Endothelial cell (in vitro differentiated cells): ENCODE measurements around the gene PRSS22. TPM values are rescaled to one million over a fixed set of nuclear protein-coding genes. Genes with fewer than 3 reads are reported as not detected.
A peak's percentile ranks its signal among the peaks of the same experiment; 100 is the strongest.

ENCODE experiments used
- DNase-seq: peaks from one replicate; pipeline ENCODE4 v3.0.0; 2021; ENCODE audit warnings: low spot score
- H3K27ac Mint-ChIP-seq: one replicate; pipeline ENCODE4 v1.8.0; 2021; ENCODE audit warnings: mixed read lengths, inconsistent platforms; ENCODE audit not compliant: unreplicated experiment
- H3K27me3 Mint-ChIP-seq: one replicate; pipeline ENCODE4 v1.8.0; 2021; ENCODE audit warnings: mild to moderate bottlenecking, moderate library complexity, mixed read lengths, inconsistent platforms; ENCODE audit not compliant: unreplicated experiment
- H3K36me3 Mint-ChIP-seq: one replicate; pipeline ENCODE4 v1.8.0; 2021; ENCODE audit warnings: mild to moderate bottlenecking, low read depth, mixed read lengths, inconsistent platforms; ENCODE audit not compliant: unreplicated experiment
- H3K4me1 Mint-ChIP-seq: one replicate; pipeline ENCODE4 v1.8.0; 2021; ENCODE audit warnings: mild to moderate bottlenecking, mixed read lengths, inconsistent platforms; ENCODE audit not compliant: unreplicated experiment
- H3K4me3 Mint-ChIP-seq: one replicate; pipeline ENCODE4 v1.8.0; 2021; ENCODE audit warnings: mild to moderate bottlenecking, mixed read lengths, inconsistent platforms; ENCODE audit not compliant: unreplicated experiment
- H3K9me3 Mint-ChIP-seq: one replicate; pipeline ENCODE4 v1.8.0; 2021; ENCODE audit warnings: mixed read lengths, inconsistent platforms; ENCODE audit not compliant: unreplicated experiment
- CTCF ChIP-seq: fragments of 200-600 bp; sonication (generic); IDR thresholded peaks from one replicate; pipeline ENCODE4 v1.5.0; 2021; ENCODE audit warnings: antibody characterized with exemption; ENCODE audit not compliant: unreplicated experiment
- total RNA-seq: library from RNA; stranded (reverse); fragmentation: NEBNext Ultra II Directional; extraction: Animal tissue kit (Norgen Biotek cat#: 25700); gene quantifications from one replicate; pipeline ENCODE4 v1.2.1, GENCODE V29; 2021; ENCODE audit not compliant: unreplicated experiment

PRSS22 gene
- total RNA-seq, 1 donor from 2014 or later = 0.59 TPM

- DNase-seq = no peak
- Mint-ChIP-seq H3K4me1 (peaks cover 3% of the 10 kb centered on the region), H3K27ac (no peak overlapping the region), H3K9me3 (no peaks in the 10 kb centered on the region), H3K27me3 (peaks cover 2% of the 10 kb centered on the region), H3K4me3 (no peak overlapping the region), H3K36me3 (no peaks in the 10 kb centered on the region)
- no peak for TF ChIP-seq CTCF
Observed at GRCh38 chr16:2845116-2845515, 12.9 kb downstream of the PRSS22 start.

DNA sequence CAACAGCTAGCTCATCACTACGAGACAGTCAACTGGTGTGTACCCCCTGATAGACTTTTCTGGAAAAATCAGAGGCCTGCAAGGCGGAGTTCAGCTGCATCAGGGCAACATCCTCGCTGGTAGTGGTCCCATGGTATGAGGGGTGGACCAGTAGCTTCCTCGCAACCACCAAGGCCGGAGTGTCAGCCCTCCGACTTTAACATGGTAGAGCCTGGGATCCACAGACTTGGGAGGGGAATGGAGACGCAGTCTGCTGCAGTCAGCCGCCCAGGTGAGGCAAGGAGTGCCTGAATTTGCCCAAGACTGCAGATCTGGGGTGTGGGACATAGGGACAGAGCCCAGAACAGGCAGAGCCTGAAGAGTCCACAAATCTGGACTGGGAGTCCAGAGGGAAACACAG lies 14.4 kb downstream of the PRSS22 start:
- no peaks in the 10 kb centered on the region for H3K9me3 Mint-ChIP-seq
- H3K27me3 Mint-ChIP-seq = peaks cover 2% of the 10 kb centered on the region
- TF ChIP-seq CTCF = no peak
- no peak for DNase-seq
- peaks cover 3% of the 10 kb centered on the region for H3K4me1 Mint-ChIP-seq
- H3K4me3 Mint-ChIP-seq = no peak overlapping the region
- H3K27ac Mint-ChIP-seq = no peak overlapping the region
- no peaks in the 10 kb centered on the region for H3K36me3 Mint-ChIP-seq

GRCh38 chr16:2842340-2843000 lies 15.5 kb downstream of the PRSS22 start:
- peak; percentile 72 for TF ChIP-seq CTCF
- peaks cover 2% of the 10 kb centered on the region for H3K36me3 Mint-ChIP-seq

DNA sequence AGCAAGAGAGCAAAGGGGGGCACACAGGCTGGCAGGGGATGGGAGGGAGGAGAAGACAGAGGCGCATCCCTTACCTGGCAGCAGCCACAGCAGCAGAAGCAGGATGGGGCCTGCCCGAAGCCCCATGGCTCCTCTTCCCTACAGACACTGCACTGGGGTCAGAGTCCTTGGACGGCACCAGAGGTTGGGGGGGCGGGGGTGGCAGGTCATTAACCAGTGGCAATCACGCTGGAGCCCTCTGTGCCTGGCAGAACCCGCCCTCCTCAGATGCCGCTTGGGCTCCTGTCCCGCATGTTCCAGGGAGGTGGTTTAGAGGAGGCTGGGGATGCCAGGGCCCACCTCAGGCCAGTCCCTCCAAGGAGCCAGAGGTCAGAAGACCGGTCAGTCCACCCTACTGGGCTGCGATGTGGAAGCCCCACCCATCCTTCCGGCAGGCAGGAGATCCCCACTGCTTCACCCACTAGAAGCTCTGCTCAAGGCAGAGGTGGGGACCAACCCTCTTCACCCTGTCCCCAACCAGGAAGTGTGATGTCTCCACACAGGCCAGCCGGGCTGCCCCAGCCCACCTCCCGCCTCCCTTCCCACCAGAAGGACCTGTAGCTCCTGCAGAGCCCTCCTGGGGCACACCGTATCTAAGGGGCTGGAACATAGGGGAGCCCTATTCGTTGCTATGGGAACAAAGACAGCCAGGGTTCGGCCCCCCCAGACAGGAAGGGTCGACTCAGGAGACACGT lies 16.2 kb downstream of the PRSS22 start:
- Mint-ChIP-seq H3K27me3 (peaks cover 10% of the 10 kb centered on the region), H3K27ac (no peak overlapping the region)
- no peak for DNase-seq

More at GRCh38 chr16:2842340-2843000, 15.5 kb downstream of the PRSS22 start:
- DNase-seq = peak; percentile 65
- peaks cover 4% of the 10 kb centered on the region for H3K4me1 Mint-ChIP-seq
- H3K9me3 Mint-ChIP-seq = no peaks in the 10 kb centered on the region
- H3K27me3 Mint-ChIP-seq = peaks cover 6% of the 10 kb centered on the region
- H3K27ac Mint-ChIP-seq = peak overlapping the region; percentile 39
- H3K4me3 Mint-ChIP-seq = no peak overlapping the region

More for the DNA sequence above, 16.2 kb downstream of the PRSS22 start:
- Mint-ChIP-seq H3K36me3 (peaks cover 9% of the 10 kb centered on the region), H3K9me3 (no peaks in the 10 kb centered on the region), H3K4me1 (peaks cover 9% of the 10 kb centered on the region), H3K4me3 (no peak overlapping the region)
- TF ChIP-seq CTCF = no peak
